HG02610 (cell line): ENCODE measurements around the gene NF2.

Experiments
- ATAC-seq: cut with Tn5 transposase; IDR thresholded peaks from one replicate; pipeline ENCODE4 v1.9.1; 2021; ENCODE audit warnings: mild to moderate bottlenecking, moderate library complexity; ENCODE audit not compliant: unreplicated experiment

Gene NF2

DNA sequence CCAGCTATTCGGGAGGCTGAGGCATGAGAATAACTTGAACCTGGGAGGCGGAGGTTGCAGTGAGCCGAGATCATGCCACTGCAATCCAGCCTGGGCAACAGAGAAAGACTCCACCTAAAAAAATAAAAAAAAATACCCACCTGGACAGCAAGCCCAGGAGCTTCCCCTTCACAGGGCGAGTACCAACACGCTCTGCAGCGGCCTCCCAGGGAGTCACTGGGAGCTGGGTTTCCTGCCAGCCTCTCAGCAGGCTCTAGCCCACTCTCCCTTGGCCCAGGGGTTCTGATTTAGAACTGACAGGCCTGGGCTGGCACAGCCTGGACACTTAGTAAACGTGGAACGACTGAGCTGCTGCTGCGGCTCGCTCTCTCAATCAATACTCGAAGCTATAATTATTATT is 114.4 kb downstream of the NF2 start:
- ATAC-seq: no peak

DNA sequence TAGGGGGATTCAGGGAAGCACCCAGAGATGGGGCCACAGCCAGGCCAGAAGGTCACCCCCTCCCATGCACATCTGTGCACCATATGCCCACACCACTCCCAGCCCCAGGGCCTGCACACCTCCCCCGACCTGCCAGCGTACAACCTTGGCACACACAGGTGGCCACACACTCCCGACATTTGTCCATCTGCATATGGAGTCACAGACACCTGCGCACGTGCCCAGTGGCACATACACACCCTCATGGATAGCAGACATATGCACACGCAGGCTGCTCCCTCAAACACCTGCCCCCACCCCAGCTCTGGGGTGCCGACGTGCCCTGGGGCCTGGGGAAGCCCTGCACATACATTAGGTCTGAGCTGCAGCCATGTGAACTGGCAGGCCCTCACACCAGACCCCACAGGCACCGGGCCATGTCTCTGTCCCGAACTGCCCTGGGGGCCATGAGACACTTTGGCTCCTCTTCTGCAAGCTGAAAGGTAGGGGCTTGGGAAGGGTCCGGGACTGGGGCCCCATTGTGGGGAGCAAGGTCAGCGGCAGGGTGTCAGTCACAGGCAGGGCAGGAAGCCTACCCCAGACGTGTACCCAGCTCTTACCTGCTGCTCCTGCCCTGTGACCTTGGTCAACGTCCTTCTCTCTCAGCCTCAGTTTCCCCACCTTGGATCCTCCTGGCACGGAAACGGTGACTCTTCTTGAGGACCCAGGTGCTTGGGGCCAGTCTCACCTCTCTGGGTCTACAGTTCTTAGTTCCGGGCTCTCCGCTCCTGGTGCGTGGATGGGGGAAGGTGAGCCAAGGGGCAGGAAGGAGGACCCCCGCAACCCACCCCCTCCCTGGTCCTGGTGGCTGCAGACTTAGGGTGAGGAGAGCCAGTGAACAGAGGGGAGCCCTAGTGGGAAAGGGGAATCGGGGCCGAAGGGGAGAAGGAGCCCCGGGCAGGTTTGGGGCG is 115.8 kb downstream of the NF2 start:
- no peak for ATAC-seq

- no peak for ATAC-seq
Measured at GRCh38 chr22:29719899-29720645, 116.6 kb downstream of the NF2 start, which contains the start of gene CABP7. Gene CABP7 (plus strand): TSS chr22:29720003. CDS start chr22:29720425, 422 bp downstream.

GRCh38 chr22:29720811-29721323 is 117.4 kb downstream of the NF2 start:
- no peak for ATAC-seq

DNA sequence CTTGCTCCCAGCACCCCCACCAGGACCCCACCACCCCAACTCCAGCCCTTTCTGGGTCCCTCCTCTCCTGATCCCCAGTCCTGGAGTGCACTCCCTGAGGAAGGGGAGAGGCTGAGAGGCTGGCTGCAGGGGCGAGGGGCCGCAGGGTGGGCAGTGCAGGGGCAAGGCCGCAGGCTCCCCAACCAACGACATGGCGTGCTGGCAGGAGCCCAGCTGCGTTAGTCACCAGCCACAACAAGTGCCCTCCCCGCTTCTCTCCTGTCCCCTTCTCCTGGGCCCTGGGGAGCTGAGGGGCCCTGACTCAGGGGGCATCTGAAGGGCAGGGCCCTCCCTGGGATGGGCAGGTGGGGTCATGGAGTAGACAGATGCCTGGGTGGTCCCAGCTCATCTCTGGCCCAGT is 118.7 kb downstream of the NF2 start:
- no peak for ATAC-seq

DNA sequence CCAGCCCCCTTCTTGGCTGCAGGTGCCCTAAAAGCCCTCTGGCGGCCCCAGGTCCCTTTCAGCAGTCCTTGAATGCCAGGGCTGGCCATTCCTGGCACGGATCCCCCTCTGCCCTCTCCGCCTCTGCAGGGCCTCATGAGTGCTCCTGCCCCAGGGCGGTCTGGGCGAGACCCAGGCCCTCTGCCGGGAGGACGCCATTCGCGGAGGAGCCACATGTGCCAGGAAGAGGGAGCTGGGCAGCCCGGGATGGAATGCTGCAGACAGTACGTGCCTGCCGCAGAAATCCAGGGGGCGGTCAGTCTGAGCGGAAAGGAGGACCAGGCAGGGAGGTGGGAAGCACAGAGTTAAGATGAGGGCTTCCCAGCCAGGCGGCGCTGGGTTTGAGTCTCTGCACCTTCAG is 119.2 kb downstream of the NF2 start:
- no peak for ATAC-seq

DNA sequence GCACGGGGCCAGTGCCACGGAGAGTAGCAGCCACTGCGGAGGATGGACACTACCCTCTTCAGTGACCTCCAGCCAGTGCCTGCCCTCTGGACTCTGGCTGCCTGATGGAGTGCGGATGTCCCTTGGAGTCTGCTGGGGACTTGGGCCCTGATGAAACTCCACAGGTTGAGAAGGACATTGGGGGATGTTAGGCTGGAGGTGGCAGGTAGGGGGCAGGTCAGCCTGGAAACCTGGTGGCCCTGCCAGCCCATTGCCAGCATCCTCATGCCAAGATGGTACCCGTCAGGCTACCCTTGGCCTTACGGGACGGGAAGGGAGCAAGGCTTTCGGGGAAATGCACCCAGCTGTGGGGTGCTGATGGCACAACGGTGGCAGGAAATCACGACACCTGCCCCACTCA is 120.3 kb downstream of the NF2 start:
- no peak for ATAC-seq

DNA sequence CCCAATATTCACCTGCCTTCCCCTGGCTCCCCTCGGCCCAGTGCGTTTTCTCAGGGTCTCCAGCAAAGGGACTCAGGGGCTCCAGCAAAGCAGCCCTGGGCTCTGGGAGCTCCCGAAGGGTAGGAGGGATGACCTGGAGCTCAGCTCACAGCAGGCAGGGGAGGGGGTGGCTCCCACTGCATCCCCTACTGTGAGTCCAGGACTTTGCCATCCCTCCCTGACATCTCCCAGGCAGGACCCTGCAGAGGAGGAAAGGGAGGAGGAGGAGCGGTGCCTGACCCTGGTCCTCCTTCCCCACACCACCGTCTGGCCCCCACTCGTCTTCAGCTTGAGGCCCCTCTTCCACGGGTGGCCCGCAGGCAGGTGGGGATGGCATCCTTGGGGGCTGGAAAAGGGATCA is 121.4 kb downstream of the NF2 start:
- no peak for ATAC-seq

GRCh38 chr22:29726106-29726505 is 122.7 kb downstream of the NF2 start:
- no peak for ATAC-seq

DNA sequence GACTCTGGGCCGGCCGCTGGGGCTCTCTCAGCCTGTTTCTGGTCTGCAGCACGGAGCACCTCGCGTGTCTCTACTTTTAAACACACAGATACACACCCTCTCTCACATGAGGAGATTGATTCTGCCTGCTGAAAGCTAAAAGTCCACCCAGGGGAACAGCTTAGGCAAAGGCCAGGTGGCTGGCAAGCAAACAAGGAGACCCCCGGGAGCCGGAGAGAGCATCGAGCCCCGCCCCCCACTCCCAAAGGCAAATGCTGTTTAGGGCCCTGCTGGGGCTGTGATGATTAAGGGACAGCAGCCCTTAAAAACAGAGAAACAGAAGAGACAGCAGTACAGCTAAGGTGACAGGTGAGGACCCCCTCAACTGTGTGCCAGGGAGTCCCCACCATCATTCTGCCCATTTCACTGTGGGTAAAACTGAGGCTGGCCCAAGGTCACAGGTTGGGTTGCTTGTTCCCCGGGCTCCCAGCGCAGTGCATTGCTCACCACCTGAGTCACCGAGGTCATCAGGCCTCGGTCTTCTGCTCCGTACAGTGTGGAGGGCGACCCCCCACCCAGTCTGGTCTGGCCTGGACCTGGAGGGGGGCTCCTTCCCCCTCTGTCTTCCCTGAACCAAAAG is 123.2 kb downstream of the NF2 start:
- no peak for ATAC-seq

- no peak for ATAC-seq
Measured at GRCh38 chr22:29727131-29727523, 123.7 kb downstream of the NF2 start.

- ATAC-seq: no peak
Measured at GRCh38 chr22:29729161-29729560, 125.7 kb downstream of the NF2 start.

DNA sequence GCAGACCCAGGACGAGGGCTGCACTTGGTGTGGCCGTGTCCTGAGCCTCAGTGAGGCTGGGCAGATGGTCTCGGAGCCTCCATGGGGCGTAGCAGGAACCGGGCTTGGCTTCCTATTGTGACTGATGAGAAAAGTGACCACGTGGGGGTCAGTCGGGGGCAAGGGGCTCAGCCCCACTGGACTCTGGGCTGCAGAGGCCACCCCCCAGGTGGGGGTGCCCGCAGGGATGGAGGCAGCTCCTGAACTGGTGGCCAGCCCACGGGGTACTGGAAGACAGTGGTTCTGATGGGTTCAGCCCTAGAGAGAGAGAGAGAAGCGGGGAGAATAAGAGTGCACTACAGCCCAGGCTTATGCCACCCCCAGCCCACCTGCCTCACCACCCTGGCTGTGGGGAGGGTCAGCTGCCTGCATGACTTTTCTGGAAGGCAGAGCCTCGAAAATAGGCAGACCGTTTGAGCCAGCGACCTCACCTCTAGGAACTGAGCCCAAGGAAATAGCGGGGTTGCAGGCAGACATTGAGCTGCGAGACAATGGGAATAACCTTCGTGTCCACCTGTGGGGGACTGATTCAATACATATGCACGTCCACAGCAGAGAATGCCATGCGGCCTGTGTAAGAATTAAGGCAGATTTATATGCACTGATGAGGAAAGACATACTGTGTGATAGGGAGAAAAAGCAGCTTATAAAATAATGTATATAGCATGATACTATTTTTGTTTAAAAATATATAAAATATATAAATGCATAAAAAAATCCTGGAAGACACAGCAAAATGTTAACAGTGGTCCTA is 127.8 kb downstream of the NF2 start:
- no peak for ATAC-seq

GRCh38 chr22:29732883-29733282 is 129.4 kb downstream of the NF2 start:
- no peak for ATAC-seq

DNA sequence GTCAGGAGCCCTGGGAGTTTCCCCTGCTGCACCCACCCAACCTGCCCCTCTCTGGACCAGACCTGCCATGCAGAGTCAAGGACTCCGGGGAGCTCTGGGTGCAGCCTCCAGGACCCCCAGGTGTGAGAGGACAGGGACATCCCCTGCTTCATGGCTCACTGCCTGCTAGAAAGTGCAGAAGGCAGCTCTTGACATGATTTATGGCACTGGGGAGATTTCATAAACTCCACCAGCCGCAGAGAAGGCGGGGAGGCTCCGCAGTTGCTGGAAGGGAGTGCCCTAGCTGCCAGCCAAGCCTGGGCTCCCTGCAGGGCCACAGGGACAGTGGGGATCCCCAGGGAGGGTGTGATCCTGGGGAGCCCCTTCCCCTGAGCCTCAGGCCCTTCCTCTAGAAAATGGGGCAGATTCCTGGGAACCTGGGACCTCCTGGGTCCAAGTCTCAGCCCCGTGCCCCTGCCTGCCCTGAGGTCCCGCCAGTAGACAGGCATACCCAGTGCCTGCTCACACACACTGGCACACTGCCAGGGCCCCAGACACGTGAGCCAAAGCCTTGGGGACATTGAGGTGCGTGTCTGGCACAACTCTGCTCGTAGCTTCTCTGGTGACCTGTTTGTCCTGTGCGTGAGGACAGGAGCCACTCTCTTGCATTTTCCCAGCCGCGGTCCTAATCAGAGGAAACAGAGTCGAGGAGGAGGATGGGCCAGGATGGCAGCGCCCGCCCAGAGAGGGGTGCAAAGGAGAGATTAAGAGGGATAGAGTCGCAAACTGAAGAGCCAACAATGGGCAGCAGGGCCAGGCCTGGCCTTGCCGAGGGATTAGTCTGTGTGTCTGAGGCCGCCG is 130.1 kb downstream of the NF2 start:
- ATAC-seq: no peak

GRCh38 chr22:29734406-29734805 is 131.0 kb downstream of the NF2 start:
- ATAC-seq: no peak

DNA sequence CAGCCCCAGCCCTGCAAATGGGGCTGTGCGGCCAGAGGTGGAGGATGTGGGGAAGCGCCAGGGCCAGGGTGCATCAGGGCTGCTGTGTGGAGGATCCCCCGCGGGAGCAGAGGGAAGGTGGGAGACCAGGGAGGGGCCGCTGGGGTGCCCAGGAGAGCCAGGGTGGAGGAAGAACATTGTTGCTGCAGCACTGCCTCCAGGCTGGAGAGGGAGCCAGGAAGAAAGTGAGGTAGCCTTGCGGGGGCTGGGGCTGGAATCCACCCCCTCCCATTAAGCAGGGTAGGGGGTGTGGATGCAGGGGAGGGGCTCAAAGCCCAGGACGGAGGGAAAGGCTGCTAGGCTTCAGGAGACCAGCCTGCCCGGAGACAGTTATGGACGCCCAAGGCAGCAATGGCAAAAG is 131.4 kb downstream of the NF2 start:
- no peak for ATAC-seq

GRCh38 chr22:29735416-29735815 is 132.0 kb downstream of the NF2 start:
- no peak for ATAC-seq

DNA sequence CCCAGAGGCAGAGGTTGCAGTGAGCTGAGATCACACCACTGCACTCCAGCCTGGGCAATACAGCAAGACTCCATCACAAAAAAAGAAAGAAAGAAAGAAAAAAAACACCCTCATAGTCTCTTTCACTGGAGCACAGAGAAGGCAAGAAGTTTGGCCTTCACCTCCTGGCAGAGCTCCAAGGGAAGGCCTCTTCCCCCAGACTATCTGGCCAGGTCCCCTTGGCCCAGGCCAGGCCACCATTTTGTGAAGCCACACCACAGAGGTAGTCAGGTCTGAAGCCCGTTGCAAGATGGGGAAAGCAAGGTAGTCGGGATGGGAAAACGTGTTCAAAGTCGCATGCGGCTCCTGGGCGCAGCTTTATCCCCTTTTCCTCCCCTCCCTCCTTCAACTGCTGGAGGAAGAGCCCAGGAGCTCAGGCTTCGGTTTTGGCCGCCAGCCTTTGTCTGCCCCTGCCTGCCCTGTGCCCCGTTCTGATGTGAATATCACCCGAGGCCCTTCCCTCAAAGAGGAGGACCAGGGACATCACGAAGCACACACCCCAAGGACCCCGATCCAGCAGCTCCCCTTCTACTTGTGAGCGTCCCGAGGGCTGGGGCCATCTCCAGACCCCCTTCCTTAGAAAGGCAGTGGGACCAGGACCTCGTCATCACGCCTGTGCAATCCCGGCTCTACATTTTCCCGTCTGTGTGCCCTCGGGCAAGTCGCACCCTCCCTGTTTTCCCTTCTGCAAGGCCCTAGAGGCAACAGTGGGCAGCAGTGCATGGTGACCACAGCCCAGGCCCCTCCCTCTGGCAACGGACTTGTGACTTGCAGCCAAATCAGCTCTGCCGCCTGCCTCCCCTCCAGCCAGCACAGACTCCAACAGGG is 134.1 kb downstream of the NF2 start:
- ATAC-seq: no peak
